ENCODE results near the gene OGT.
"Not testable (repeated sequence)": the region's sequence is repeated elsewhere in the genome, so short reads cannot be mapped to it uniquely, and the experiment has no call there.

Gene OGT

GRCh38 chrX:71579136-71579989, 46.5 kb downstream of the OGT start:
- Histone ChIP-seq H3K4me1 (peaks cover 7% of the 10 kb centered on the region), H3K4me3 (no peak overlapping the region), H3K36me3 (replicated peaks) (peaks cover 40% of the 10 kb centered on the region), H3K9me3 (no peaks in the 10 kb centered on the region), H3K27me3 (ENCODE audit: low read depth) (no peaks in the 10 kb centered on the region)
- peak in 1 of 2 experiments; percentile 22 for DNase-seq (ENCODE audit: low spot score in 2 of 2)
- in situ Hi-C loops (cut with MboI; ENCODE audit: low sequenced_read_pairs): no loop called here

- no peak for DNase-seq (ENCODE audit: low spot score in 2 of 2)
- Histone ChIP-seq H3K36me3 (replicated peaks) (peaks cover 34% of the 10 kb centered on the region), H3K27me3 (ENCODE audit: low read depth) (no peaks in the 10 kb centered on the region), H3K9me3 (no peaks in the 10 kb centered on the region), H3K4me3 (no peak overlapping the region), H3K4me1 (peaks cover 7% of the 10 kb centered on the region)
- in situ Hi-C loops (cut with MboI; ENCODE audit: low sequenced_read_pairs): no loop called here
Measured at GRCh38 chrX:71579990-71580380, 47.1 kb downstream of the OGT start.

DNA sequence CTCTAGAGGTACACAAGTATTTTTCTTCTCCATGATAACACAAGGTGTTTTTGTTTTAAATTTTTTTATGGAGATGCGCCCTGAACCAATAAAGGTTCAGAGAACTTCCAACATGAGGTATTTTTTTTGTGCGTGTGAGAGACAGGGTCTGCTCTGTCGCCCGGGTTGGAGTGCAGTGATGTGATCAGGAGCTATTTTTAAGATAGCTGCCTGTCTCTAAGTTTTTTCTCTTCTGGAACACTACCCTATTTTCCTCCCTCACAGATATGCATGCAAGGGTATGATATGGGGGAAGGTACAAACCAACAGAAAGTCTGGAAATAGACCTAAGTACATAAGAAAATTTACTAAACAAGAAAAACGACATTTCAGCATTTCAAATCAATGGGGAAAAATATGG, 48.3 kb downstream of the OGT start:
- Histone ChIP-seq H3K27me3 (ENCODE audit: low read depth) (no peaks in the 10 kb centered on the region), H3K4me3 (no peak overlapping the region), H3K9me3 (no peaks in the 10 kb centered on the region), H3K36me3 (replicated peaks) (peaks cover 22% of the 10 kb centered on the region), H3K4me1 (peaks cover 7% of the 10 kb centered on the region)
- in situ Hi-C loops (cut with MboI; ENCODE audit: low sequenced_read_pairs): no loop called here
- DNase-seq (ENCODE audit: low spot score in 2 of 2): no peak

- in situ Hi-C loops (cut with MboI; ENCODE audit: low sequenced_read_pairs): no loop called here
- Histone ChIP-seq H3K36me3 (replicated peaks) (peaks cover 4% of the 10 kb centered on the region; the same call in 1 of the 2 replicates), H3K27me3 (ENCODE audit: low read depth) (no peaks in the 10 kb centered on the region), H3K4me3 (no peak overlapping the region), H3K4me1 (no peaks in the 10 kb centered on the region), H3K9me3 (no peaks in the 10 kb centered on the region)
- no peak for DNase-seq (ENCODE audit: low spot score in 2 of 2)
Measured at GRCh38 chrX:71586929-71587328, 54.0 kb downstream of the OGT start.

DNA sequence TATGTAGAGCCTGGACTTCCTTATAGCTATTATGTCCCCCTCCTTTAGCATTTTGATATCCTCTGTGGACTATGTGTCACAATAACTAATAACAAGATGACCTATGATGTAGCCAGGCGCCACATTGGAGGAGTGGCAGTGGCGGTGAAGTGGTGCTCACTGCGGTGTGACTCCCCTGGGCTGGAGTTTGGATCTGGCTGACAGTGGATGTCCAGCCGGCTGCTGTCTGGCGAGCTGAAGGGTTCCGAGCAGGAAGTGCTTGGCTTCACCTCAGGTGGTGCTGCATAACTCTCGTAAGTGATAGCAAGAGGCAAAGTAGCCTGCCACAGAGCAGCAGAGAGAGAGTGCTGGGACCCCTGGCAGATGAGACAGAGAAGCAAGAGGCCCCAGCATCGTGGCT, 60.3 kb downstream of the OGT start:
- H3K36me3 ChIP-seq (replicated peaks); H3K9me3 ChIP-seq; H3K4me3 ChIP-seq; DNase-seq (ENCODE audit: low spot score in 2 of 2); H3K4me1 ChIP-seq; in situ Hi-C loops (cut with MboI; ENCODE audit: low sequenced_read_pairs); H3K27me3 ChIP-seq (ENCODE audit: low read depth): not testable (repeated sequence)

DNA sequence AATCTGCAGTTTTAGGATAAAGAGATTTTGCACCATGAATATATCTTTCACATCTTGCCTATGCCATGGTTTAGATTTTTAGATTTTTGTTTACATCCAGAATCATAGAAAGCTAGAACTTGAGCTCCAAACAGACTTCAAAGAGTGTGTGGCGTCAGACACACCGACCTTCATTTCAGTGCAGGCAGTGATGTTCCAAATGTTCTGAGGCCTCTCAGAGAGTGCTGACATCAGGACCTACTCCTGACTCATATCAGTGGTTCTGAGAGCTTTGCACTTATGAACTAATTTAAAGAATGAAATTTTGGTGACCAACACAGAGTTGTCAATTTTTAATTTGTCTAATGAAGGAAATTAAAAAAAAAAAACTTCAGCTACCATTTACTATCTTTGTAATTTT, 67.1 kb downstream of the OGT start:
- in situ Hi-C loops (cut with MboI; ENCODE audit: low sequenced_read_pairs): no loop called here
- DNase-seq (ENCODE audit: low spot score in 2 of 2): no peak
- Histone ChIP-seq H3K4me3 (no peak overlapping the region), H3K4me1 (no peaks in the 10 kb centered on the region), H3K9me3 (no peaks in the 10 kb centered on the region), H3K36me3 (replicated peaks) (peaks cover 30% of the 10 kb centered on the region), H3K27me3 (ENCODE audit: low read depth) (no peaks in the 10 kb centered on the region)

DNA sequence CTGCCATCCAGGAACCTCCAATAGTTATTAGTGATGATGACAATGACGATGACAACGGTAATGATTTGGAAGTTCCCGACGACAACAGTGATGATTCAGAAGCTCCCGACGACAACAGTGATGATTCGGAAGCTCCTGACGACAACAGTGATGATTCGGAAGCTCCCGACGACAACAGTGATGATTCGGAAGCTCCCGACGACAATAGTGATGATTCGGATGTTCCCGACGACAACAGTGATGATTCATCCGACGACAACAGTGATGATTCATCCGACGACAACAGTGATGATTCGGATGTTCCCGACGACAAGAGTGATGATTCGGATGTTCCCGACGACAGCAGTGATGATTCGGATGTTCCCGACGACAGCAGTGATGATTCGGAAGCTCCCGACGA, 70.7 kb downstream of the OGT start:
- Histone ChIP-seq H3K27me3 (ENCODE audit: low read depth) (no peaks in the 10 kb centered on the region), H3K4me3 (no peak overlapping the region), H3K4me1 (peaks cover 9% of the 10 kb centered on the region), H3K36me3 (replicated peaks) (peaks cover 43% of the 10 kb centered on the region), H3K9me3 (no peaks in the 10 kb centered on the region)
- DNase-seq (ENCODE audit: low spot score in 2 of 2): no peak
- in situ Hi-C loops (cut with MboI; ENCODE audit: low sequenced_read_pairs): no loop called here

DNA sequence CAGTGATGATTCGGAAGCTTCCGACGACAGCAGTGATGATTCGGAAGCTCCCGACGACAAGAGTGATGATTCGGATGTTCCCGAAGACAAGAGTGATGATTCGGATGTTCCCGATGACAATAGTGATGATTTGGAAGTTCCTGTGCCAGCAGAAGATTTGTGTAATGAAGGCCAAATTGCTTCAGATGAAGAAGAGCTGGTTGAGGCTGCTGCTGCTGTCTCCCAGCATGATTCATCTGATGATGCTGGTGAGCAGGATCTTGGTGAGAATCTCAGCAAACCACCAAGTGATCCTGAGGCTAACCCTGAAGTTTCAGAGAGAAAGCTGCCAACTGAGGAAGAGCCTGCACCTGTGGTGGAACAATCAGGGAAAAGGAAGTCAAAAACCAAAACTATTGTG, 71.2 kb downstream of the OGT start:
- peaks cover 49% of the 10 kb centered on the region for H3K36me3 ChIP-seq (replicated peaks)
- in situ Hi-C loops (cut with MboI; ENCODE audit: low sequenced_read_pairs): no loop called here
- H3K27me3 ChIP-seq (ENCODE audit: low read depth): no peaks in the 10 kb centered on the region
- no peak for DNase-seq (ENCODE audit: low spot score in 2 of 2)
- peaks cover 9% of the 10 kb centered on the region for H3K4me1 ChIP-seq
- H3K9me3 ChIP-seq: no peaks in the 10 kb centered on the region
- no peak overlapping the region for H3K4me3 ChIP-seq

- Histone ChIP-seq H3K4me3 (no peak overlapping the region), H3K27me3 (ENCODE audit: low read depth) (no peaks in the 10 kb centered on the region), H3K36me3 (replicated peaks) (peaks cover 52% of the 10 kb centered on the region), H3K9me3 (no peaks in the 10 kb centered on the region), H3K4me1 (peaks cover 9% of the 10 kb centered on the region)
- in situ Hi-C loops (cut with MboI; ENCODE audit: low sequenced_read_pairs): no loop called here
- DNase-seq (ENCODE audit: low spot score in 2 of 2): no peak
Measured at GRCh38 chrX:71604796-71605568, 72.1 kb downstream of the OGT start.

DNA sequence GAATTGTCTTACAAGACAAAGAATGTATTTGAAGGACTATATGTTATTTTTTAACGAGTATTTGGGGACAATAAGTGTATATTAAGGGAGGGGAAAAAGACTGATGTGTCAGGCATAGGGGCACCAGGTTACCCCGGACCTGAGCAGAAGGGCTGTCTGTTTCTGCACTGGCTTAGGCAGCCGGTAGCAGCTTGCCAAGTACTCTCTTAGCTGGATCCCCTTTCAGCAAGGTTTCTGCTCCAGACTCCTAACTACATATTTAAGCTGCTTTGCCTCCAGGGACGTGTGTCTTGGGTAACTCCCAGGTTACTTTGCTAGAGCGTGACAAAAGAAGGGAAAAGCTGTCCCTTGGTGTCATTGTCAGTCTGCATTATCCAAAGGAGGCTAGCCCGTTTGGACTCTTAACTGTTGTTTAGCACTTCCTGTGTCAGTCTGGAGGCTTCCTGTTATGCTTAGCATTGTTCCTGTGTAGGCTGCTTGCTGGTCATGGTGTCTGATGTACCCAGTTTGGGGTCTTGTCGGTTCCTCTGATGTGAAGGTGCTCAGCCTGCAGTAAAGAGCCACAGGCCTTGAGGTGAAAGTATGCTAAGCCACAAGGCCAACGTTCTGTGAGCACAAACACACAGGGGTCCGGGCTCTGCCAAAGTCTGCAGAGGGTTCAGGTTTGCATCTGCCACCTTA, 73.8 kb downstream of the OGT start:
- in situ Hi-C loops (cut with MboI; ENCODE audit: low sequenced_read_pairs): no loop called here
- peaks cover 56% of the 10 kb centered on the region for H3K36me3 ChIP-seq (replicated peaks)
- no peaks in the 10 kb centered on the region for H3K27me3 ChIP-seq (ENCODE audit: low read depth)
- no peaks in the 10 kb centered on the region for H3K9me3 ChIP-seq
- no peak overlapping the region for H3K4me3 ChIP-seq
- H3K4me1 ChIP-seq: peaks cover 9% of the 10 kb centered on the region
- no peak for DNase-seq (ENCODE audit: low spot score in 2 of 2)

GRCh38 chrX:71607488-71607887, 74.6 kb downstream of the OGT start:
- in situ Hi-C loops (cut with MboI; ENCODE audit: low sequenced_read_pairs): no loop called here
- Histone ChIP-seq H3K4me3 (no peak overlapping the region), H3K36me3 (replicated peaks) (peaks cover 56% of the 10 kb centered on the region)

DNA sequence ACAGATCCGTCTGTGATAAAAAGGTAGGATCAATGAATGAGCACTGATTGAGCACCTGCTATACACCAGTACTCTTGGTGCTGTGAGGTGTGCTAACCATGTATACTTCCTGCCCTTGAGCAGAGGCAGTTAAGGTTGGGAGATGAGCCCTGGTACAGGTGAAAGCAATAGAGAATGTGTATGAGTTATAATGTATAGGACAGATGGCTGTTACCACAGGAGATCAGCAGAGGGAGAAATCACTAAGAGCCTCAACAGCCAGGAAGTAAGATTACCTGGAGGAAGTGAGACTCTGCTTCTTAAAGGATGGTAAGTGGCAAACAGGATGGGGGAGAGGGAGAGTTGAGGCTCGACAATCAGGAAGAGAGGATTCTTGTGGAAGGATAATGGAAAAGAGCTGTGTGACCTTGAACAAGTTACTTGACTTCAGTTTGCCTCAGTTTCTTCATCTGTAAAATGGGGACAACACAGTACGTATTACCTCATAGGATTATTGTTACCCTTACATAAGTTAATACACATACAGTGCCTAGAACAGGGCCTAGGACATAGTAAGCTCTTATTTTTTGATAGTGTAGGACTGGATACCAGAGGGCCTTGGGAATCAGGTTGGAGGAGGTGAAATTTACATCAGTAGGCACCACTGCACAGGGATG, 76.3 kb downstream of the OGT start:
- no peaks in the 10 kb centered on the region for H3K27me3 ChIP-seq (ENCODE audit: low read depth)
- DNase-seq (ENCODE audit: low spot score in 2 of 2): no peak
- no peaks in the 10 kb centered on the region for H3K9me3 ChIP-seq

More at GRCh38 chrX:71607488-71607887, 74.6 kb downstream of the OGT start:
- Histone ChIP-seq H3K4me1 (peaks cover 9% of the 10 kb centered on the region), H3K9me3 (no peaks in the 10 kb centered on the region), H3K27me3 (ENCODE audit: low read depth) (no peaks in the 10 kb centered on the region)
- DNase-seq (ENCODE audit: low spot score in 2 of 2): no peak

GRCh38 chrX:71611736-71612135, 78.8 kb downstream of the OGT start:
- H3K4me3 ChIP-seq; in situ Hi-C loops (cut with MboI; ENCODE audit: low sequenced_read_pairs); H3K27me3 ChIP-seq (ENCODE audit: low read depth); H3K9me3 ChIP-seq; DNase-seq (ENCODE audit: low spot score in 2 of 2); H3K4me1 ChIP-seq: not testable (repeated sequence)
- H3K36me3 ChIP-seq (replicated peaks): peaks cover 47% of the 10 kb centered on the region

More for the DNA sequence above, 76.3 kb downstream of the OGT start:
- Histone ChIP-seq H3K4me3 (no peak overlapping the region), H3K4me1 (peaks cover 9% of the 10 kb centered on the region), H3K36me3 (replicated peaks) (peaks cover 63% of the 10 kb centered on the region)
- in situ Hi-C loops (cut with MboI; ENCODE audit: low sequenced_read_pairs): no loop called here

Measured in HAP-1 (cell line).